Stimulated activated CD8-positive, alpha-beta memory T cell treated with anti-CD3 and anti-CD28 coated beads, Interleukin-15, amount 100 ng/mL, for 24 hours (primary cell): Measurements from ENCODE around the gene CAPSL.
"Not testable (repeated sequence)": the region's sequence is repeated elsewhere in the genome, so short reads cannot be mapped to it uniquely, and the experiment has no call there.

Experiments used
- DNase-seq: peaks from one replicate; pipeline ENCODE4 v3.0.0-alpha.2; 2020; ENCODE audit warnings: low read depth

The CAPSL gene

DNA sequence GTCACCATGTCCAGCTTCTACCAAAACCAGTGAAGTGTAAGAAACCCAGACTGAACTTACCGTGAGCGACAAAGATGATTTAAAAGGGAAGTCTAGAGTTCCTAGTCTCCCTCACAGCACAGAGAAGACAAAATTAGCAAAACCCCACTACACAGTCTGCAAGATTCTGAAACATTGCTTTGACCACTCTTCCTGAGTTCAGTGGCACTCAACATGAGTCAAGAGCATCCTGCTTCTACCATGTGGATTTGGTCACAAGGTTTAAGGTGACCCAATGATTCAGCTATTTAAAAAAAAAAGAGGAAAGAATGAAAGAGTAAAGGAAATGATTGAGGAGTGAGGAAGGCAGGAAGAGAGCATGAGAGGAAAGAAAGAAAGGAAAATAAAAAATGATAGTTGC lies 62.0 kb downstream of the CAPSL start:
- DNase-seq, result no peak

GRCh38 chr5:35870605-35871004 lies 67.8 kb downstream of the CAPSL start:
- no peak for DNase-seq

GRCh38 chr5:35869685-35870277 lies 68.6 kb downstream of the CAPSL start:
- DNase-seq, result no peak

DNA sequence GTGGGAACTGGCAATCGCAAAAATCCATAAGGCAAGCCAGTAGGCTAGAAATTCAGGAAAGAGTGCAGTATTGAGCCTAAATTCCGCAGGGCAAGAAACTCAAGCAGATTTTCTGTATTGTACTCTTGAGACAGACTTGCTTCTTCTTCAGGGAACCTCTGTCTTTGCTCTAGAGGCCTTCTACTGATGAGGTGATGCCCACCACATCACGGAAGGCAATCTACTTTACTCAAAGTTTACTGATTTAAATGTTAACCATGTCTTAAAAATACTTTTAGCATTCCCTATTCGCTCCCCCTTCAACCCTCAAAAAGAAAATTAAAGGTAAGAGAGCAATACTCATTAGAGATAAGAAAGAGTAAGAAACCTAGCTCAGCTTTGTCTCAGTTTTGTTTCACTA lies 70.4 kb downstream of the CAPSL start:
- DNase-seq, result no peak

- DNase-seq, result no peak
These were observed 75.3 kb downstream of the CAPSL start for GRCh38 chr5:35863159-35863558.

- no peak for DNase-seq
These were observed 76.3 kb downstream of the CAPSL start for GRCh38 chr5:35862126-35862525.

- no peak for DNase-seq
These were observed 76.7 kb downstream of the CAPSL start for GRCh38 chr5:35861718-35862117.

DNA sequence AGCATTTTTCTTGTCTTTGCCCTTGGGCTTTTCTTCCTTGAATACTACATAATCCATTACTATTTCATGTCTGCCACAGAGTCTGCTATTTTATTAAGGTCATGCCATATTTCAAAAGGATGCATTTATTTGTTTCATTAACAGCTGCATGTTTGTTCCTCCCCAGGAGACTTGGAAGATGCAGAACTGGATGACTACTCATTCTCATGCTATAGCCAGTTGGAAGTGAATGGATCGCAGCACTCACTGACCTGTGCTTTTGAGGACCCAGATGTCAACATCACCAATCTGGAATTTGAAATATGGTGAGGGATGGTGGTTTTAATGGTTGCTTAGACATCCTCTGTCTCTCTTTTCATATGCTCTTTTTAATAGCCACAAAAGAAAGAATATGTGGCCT lies 77.7 kb downstream of the CAPSL start:
- DNase-seq, result no peak

- no peak for DNase-seq
These were observed 79.2 kb downstream of the CAPSL start for GRCh38 chr5:35859101-35859661.

DNA sequence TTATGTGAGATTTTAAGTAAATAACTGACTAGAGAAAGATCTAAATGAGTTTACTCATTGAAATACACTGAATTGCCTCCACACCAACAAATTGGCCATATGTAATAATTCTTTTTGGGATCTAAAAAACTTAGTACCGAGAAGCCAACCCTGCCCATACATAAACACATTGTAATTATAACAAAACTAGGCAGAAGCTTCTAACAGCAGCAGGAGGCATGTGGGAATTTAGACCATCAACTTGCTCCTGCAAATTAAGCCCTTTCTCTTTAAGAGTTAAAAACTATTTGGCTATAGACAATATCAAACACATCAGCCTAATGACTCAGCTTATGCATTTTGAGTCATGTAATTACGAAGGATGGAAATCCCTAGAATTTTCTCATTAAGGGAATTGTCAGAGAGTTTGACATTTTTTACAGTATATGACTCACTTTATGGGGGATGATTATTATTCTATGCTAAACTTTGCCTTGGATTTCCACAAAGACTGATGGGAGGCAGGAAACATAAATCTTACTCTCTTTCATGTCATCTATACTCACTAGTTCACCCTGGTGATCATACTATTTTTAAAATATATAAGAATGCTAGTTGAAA lies 80.7 kb downstream of the CAPSL start:
- no peak for DNase-seq

DNA sequence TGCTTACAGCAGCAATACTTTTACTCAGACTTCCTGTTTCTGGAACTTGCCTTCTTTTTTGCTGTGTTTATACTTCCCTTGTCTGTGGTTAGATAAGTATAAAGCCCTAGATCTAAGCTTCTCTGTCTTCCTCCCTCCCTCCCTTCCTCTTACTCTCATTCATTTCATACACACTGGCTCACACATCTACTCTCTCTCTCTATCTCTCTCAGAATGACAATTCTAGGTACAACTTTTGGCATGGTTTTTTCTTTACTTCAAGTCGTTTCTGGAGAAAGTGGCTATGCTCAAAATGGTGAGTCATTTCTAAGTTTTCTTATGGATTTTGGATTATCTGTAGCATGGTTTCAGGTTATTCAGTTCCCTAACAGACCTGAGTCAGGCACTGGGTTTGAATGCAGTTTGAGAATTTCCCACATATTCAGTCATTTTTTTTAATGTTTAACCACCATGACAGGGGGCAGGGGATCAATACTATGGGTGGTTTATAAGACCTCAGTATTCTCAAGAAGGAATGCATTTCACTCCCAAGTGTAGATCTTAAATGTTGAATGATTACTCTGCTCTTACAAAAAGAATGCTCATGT lies 81.6 kb downstream of the CAPSL start, which contains the start of gene IL7R:
TSS of gene IL7R (plus strand) at position 127 of the 587 bp plus-strand sequence. CDS start at position 214, 87 bp downstream.
- no peak for DNase-seq

GRCh38 chr5:35856186-35856764 lies 82.1 kb downstream of the CAPSL start:
- not testable (repeated sequence) for DNase-seq

DNA sequence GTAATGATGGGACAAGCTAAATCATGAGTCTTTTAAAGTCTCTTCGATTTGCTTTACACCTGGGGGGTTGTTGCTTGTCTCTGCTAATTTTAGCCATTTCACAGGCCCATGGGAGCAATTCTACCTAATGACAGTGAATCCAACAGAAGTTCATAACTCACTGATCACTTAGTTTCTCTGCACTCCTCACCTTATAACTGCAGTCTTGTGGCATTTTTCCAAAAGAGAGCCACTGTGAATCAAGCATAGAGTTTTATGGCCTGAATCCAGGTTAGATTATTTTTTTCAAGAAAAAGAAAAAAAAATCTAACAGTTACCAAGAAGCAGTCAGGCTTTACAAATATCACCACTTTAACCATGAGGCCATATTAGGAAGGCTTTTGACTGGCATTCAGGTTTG lies 83.2 kb downstream of the CAPSL start:
- DNase-seq, result no peak
